Neuron (in vitro differentiated cells): ENCODE data around the gene NEDD4L.

Experiments used
- H2AFZ ChIP-seq: one replicate; pipeline ENCODE4 v1.6.1; 2013; ENCODE audit warnings: low read depth, mild to moderate bottlenecking, inconsistent platforms, low read length, moderate library complexity
- H3K27me3 ChIP-seq: one replicate; pipeline ENCODE4 v1.6.1; 2013; ENCODE audit warnings: low read length; ENCODE audit not compliant: insufficient read depth
- H3K36me3 ChIP-seq: one replicate; pipeline ENCODE4 v1.6.1; 2013; ENCODE audit warnings: low read length; ENCODE audit not compliant: insufficient read depth
- H3K4me1 ChIP-seq: one replicate; pipeline ENCODE4 v1.6.1; 2013; ENCODE audit warnings: low read length; ENCODE audit not compliant: insufficient read depth
- H3K4me3 ChIP-seq: 2 replicates; pipeline ENCODE4 v1.5.1; 2013; ENCODE audit warnings: mild to moderate bottlenecking, low read length, moderate library complexity
- H3K9me3 ChIP-seq: one replicate; pipeline ENCODE4 v1.6.1; 2013; ENCODE audit warnings: low read length

NEDD4L gene

DNA sequence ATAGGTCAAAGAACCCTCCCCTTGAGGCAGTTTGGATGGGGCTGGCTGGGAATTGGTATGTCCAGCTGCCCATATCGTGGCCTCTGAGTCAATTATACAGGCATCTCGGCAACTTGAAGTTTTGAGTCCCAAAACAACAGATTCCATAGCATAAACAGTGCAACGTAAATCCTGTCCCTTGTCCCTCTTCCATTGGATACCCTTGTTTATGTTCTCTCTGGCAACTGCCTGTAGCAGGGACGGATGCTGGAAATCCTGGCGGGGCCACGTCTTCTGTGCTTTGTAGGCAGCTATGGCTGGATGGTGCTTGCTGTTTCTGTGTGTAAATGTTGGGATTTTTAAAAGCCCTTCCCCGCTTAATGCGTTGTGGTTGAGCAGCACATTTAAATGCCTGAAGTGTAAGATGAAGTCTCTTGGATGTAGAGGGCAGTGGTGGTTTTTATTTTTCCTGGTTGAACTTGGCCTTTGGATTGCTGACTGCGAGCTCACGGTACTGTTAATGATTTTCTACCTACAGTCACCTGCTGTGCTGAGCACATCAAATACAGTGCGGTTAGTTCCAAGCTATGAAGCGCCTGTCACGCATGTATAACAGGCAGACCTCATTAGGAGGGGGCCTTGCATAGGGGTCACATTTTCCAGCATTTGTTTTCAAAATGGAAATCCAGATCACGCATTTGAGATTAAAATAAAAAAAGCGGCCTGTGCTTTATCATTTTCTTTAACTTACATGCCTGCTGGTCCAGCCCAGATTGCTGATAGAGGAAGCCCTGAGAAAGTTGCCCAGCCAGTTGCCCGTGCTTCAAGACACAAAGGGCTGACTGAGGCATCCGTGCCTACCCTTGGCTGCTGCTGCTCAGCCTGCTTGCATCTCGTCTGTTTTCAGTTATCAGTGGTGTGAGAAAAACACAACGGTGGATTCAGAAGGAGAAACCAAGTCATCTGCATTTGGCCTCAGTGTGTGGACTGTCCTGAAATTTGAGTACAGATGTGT, 84.7 kb downstream of the NEDD4L start:
- Histone ChIP-seq H3K27me3 (no peaks in the 10 kb centered on the region), H2AFZ (no peak overlapping the region), H3K9me3 (peaks cover 4% of the 10 kb centered on the region), H3K4me1 (no peaks in the 10 kb centered on the region), H3K36me3 (no peaks in the 10 kb centered on the region), H3K4me3 (no peak overlapping the region)

DNA sequence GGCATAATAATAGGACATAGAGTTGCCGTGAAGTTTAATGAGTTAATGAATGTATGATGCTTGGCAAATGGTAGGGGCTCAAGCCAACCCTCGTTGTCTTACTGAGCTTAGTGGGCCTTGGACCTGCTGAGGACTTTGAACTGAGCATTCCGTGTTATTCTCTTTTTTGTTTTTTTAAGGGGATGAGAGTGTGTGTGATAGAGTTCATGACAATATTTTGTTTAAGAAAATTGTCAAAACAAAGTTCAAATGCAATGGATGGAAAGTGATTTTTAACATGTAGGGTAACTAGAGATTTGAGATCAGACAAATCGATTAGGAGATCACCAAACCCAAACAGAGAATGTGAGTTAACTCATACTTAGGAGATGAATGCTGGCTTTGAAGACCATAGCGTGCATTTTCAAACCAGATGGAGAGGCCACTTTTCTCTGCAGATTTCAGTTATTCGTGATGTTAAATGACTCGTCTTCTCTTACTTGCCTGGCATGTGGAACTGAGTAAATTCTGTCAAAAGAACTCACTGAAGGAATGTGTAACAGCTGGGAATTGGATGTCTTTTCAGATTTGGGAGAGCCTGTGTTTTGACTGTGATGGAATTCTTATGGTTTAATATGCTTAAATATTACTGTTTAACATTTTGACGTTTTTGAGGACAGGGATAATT, 88.7 kb downstream of the NEDD4L start:
- H3K36me3 ChIP-seq = no peaks in the 10 kb centered on the region

DNA sequence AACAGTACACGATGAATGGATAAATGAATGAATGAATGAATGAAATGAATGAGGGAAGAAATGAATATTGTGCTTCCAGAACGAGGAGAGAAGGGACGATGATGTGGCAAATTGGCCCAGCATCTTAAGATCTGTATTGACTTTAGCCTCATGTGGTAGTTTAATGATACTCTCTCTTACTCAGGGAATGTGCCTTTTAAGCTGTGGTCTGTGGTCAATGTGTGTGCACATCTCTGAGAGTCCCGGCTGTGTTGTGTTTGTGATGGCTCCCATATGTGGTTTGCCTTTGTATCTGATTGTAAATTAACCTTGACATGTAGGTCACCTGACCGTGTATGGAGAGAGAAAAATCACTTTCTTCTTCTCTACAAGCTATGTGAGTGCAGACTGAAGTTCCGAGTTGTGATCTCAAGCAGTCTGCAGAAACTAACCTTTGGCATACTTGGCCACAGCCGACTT, 91.2 kb downstream of the NEDD4L start:
- Histone ChIP-seq H3K4me3 (no peak overlapping the region), H3K27me3 (no peaks in the 10 kb centered on the region), H3K9me3 (peaks cover 2% of the 10 kb centered on the region), H3K4me1 (peaks cover 7% of the 10 kb centered on the region), H3K36me3 (no peaks in the 10 kb centered on the region), H2AFZ (no peak overlapping the region)

More for the DNA sequence above, 88.7 kb downstream of the NEDD4L start:
- H3K4me3 ChIP-seq = no peak overlapping the region
- no peaks in the 10 kb centered on the region for H3K27me3 ChIP-seq
- H3K9me3 ChIP-seq = peaks cover 4% of the 10 kb centered on the region
- no peak overlapping the region for H2AFZ ChIP-seq
- H3K4me1 ChIP-seq = no peaks in the 10 kb centered on the region

- Histone ChIP-seq H3K4me1 (peaks cover 12% of the 10 kb centered on the region), H2AFZ (no peak overlapping the region), H3K27me3 (no peaks in the 10 kb centered on the region), H3K4me3 (no peak overlapping the region), H3K9me3 (peaks cover 2% of the 10 kb centered on the region), H3K36me3 (no peaks in the 10 kb centered on the region)
Observed at GRCh38 chr18:58135701-58136331, 91.8 kb downstream of the NEDD4L start.

DNA sequence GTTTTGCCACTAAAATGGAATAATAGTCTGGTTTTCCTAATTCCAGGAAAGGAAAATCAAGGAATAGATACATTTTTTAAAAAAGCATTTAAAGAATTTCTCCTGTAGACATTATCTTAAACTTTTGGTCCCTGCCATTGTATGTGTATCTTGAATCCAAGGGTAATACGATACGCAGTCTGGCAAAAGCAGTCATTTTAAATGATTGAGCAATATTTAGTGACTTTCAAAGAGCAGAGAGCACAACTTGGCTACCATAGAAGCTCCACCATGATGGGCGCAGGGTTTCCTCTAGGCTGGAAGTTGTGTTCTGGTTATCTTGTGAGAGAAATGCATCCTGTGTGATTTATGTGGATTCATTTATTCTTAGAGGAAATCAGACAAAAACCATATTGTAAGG, 92.9 kb downstream of the NEDD4L start:
- Histone ChIP-seq H3K9me3 (no peaks in the 10 kb centered on the region), H3K36me3 (no peaks in the 10 kb centered on the region), H2AFZ (no peak overlapping the region), H3K4me1 (peaks cover 22% of the 10 kb centered on the region), H3K4me3 (no peak overlapping the region), H3K27me3 (no peaks in the 10 kb centered on the region)

DNA sequence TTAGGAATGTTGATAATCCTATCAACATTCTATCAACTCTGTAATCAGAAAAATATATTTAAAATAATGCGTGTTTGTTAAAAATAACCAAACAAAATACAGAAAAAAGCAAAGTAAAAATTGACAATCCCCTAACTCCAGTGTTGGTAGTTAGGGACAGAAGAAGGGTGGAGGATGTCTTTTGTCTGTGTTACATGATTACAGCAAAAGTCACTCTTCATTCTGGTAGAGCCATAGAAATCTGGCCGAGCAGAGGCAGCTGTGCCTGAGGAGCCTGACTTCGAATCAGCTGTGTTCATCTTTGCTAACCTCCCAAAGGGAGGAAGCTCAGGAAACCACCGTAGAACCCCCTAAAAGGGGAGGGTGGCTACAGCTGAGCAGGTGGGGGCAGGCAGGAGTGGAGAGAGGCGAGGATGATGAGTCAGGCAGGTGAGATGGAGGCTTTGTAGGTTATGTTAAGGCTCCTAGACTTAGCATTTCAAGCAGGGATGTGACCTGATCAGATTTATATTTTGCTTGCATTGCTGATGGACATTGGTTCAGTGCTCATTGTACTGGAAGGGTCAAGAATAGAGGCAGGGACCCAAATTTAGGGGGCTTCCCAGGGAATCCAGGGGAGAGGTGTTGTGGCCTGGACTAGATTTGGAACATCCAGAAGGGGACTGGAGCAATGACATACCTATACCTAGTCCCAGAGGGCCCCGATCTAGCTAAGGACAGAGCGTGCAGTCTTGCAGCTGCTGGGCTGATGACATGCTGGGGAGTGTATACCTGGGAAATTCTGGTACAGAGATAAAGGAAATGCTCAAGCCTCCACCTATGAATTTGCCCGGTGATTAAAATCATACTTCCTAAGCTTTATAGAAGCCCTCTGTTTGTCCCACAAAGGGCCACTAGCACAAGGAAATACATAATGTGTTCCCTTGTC, 95.7 kb downstream of the NEDD4L start:
- no peaks in the 10 kb centered on the region for H3K36me3 ChIP-seq
- no peaks in the 10 kb centered on the region for H3K27me3 ChIP-seq
- H3K4me1 ChIP-seq = peaks cover 22% of the 10 kb centered on the region
- no peak overlapping the region for H2AFZ ChIP-seq
- H3K9me3 ChIP-seq = no peaks in the 10 kb centered on the region
- H3K4me3 ChIP-seq = no peak overlapping the region

DNA sequence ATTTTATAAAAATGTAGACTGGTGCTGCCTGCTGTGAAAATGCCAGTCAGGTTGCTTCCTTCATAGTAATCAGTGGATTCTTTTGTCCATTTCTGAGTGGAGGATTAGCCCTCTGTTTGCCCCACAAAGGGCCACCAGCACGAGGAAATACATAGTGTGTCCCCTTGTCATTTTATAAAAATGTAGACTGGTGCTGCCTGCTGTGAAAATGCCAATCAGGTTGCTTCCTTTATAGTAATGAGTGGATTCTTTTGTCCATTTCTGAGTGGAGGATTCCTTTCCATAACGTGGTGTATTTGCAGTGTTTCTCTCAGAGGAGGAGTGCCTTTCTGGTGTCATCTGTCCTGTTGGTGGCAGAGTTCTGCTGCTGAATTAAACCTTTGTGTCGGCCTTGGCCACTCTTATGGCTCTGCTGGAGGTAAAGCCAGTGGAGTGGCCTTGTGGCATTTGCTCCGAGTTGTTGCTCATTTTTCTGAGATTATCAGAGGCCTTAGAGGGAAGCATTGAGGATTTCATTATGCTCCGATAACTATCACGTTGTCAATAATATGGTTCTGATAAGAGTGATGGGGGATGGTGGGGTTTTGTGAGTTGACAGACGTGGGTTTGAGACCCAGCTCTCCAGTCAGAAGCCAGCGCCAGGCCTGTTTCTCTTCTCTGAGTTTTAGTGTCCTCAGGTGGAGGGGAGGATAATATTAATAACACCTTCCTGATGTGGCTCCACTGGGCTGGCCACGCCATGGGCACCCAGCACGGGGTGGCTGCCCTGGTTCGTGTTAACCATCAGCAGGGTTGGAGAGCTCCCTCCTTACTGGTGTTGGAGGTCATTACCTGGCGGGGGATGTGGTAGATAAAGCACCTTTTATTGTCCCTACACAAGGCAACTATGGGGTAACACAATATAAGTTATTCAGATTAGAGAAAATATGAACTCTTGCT, 96.6 kb downstream of the NEDD4L start:
- Histone ChIP-seq H3K36me3 (no peaks in the 10 kb centered on the region), H3K27me3 (no peaks in the 10 kb centered on the region), H2AFZ (no peak overlapping the region), H3K4me3 (no peak overlapping the region), H3K9me3 (no peaks in the 10 kb centered on the region), H3K4me1 (peaks cover 22% of the 10 kb centered on the region)

DNA sequence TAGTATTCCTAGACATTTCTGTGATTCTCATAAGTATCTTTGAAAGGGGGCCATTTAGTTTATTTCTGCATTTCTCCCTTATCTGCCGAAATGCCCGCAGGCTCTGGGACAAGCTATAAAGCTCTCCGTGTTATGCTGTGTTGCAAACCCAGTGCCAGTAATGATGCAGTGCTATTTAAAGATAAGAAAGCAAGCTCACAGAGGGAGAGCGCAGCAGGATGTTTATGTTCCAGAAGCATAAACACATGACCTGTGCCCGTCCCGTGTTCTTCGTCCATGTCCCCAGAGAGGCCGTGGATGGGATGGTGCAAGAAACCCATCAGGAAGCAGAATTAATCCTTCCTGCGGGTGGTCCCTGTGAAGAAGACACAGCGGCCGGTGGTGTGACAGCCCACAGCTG, 99.4 kb downstream of the NEDD4L start:
- no peaks in the 10 kb centered on the region for H3K27me3 ChIP-seq
- no peak overlapping the region for H3K4me3 ChIP-seq
- no peaks in the 10 kb centered on the region for H3K36me3 ChIP-seq
- H2AFZ ChIP-seq = no peak overlapping the region
- peaks cover 31% of the 10 kb centered on the region for H3K4me1 ChIP-seq
- H3K9me3 ChIP-seq = no peaks in the 10 kb centered on the region

DNA sequence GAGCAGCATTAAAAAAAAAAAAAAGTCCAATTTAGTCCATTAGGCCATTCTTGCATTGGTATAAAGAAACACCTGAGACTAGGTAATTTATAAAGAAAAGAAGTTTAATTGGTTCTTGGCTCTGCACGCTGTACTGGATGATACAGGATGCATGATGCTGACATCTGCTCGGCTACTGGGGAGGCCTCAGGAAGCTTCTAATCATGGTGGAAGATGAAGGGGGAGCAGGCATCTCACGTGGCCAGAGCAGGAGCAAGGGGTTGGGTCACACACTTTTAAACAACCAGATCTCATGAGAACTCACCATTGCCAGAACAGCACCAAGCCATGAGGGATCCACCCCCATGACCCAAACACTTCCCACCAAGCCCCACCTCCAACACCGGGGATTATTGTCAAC, 100.1 kb downstream of the NEDD4L start:
- peaks cover 31% of the 10 kb centered on the region for H3K4me1 ChIP-seq
- H3K27me3 ChIP-seq = no peaks in the 10 kb centered on the region
- no peak overlapping the region for H3K4me3 ChIP-seq
- H2AFZ ChIP-seq = no peak overlapping the region
- no peaks in the 10 kb centered on the region for H3K36me3 ChIP-seq
- H3K9me3 ChIP-seq = no peaks in the 10 kb centered on the region

GRCh38 chr18:58144671-58145285, 100.8 kb downstream of the NEDD4L start:
- Histone ChIP-seq H3K36me3 (no peaks in the 10 kb centered on the region), H3K9me3 (no peaks in the 10 kb centered on the region), H3K27me3 (no peaks in the 10 kb centered on the region), H3K4me3 (no peak overlapping the region), H3K4me1 (peaks cover 28% of the 10 kb centered on the region), H2AFZ (no peak overlapping the region)

DNA sequence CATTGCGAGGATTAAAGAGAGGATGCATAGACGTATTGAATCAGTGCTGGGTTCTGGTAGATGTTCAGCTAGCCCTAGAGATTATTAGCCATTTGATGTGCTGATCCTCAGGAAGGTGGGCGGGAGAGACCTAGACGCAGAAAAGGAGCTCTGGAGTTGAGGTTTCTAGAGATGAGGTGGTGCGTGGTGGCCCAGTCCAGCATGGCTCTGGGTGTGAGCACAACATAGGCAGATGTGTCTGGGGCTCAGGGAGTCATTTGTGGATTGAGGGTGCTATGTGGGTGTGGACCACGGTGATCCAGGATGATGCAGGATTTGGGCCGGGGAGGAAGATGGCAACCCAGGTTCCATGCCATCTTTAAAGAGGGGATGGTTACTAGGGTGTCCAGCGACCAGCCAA, 102.1 kb downstream of the NEDD4L start:
- Histone ChIP-seq H2AFZ (no peak overlapping the region), H3K27me3 (no peaks in the 10 kb centered on the region), H3K4me3 (no peak overlapping the region), H3K4me1 (peaks cover 17% of the 10 kb centered on the region), H3K9me3 (no peaks in the 10 kb centered on the region), H3K36me3 (no peaks in the 10 kb centered on the region)
